ENCODE results near the gene FAM177B.
"Not testable (repeated sequence)": the region's sequence is repeated elsewhere in the genome, so short reads cannot be mapped to it uniquely, and the experiment has no call there.

FAM177B gene

DNA sequence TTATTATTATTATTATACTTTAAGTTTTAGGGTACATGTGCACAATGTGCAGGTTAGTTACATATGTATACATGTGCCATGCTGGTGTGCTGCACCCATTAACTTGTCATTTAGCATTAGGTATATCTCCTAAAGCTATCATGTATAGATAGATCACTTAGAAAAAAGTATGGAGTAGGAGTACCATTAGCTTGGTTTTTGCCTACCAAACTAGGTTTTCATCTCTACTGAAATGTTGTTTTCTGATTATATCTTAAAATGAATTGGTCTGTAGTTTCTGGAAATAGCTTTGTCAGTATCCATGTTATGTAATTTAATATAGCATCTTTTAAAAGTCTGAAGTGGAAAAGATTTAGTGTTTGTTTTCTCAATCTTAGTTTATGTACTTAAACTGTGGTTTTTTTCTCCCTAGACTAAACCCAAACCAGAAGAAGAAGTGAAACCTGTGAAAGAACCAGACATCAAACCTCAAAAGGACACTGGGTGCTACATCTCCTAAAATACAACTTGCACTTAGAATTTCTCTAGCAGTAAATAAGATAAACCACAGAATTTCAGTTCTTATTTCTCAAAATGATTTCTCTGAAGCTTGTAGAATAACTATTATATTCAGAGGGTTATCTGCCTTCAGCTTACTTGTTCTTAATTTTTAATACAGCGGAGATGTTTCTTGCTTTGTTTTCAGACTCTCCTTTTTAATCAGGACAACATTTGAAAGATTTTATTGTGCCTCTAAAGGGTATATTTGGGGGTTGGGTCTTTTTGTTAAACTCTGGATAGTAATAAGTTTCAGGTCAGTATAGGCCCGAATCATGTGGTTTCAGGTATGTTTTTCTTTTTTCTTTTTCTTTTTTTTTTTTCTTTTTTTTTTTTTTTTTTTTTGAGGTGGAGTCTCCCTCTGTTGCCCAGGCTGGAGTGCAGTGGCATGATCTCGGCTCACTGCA lies 4.5 kb upstream of the FAM177B start:
- H3K4me3 ChIP-seq (ENCODE audit: low read depth, low read length): no peak overlapping the region
- DNase-seq (ENCODE audit: low read depth, low spot score): no peak
- ChIA-PET CTCF (interaction anchor here (0.9 to 1.7 kb wide), 3 partner anchors 11 to 391 kb away, joined by 3 to 5 read pairs (median 3); no protein-coding TSS in a partner anchor), POLR2A (no interaction called here)
- TF ChIP-seq, protein P1, sequence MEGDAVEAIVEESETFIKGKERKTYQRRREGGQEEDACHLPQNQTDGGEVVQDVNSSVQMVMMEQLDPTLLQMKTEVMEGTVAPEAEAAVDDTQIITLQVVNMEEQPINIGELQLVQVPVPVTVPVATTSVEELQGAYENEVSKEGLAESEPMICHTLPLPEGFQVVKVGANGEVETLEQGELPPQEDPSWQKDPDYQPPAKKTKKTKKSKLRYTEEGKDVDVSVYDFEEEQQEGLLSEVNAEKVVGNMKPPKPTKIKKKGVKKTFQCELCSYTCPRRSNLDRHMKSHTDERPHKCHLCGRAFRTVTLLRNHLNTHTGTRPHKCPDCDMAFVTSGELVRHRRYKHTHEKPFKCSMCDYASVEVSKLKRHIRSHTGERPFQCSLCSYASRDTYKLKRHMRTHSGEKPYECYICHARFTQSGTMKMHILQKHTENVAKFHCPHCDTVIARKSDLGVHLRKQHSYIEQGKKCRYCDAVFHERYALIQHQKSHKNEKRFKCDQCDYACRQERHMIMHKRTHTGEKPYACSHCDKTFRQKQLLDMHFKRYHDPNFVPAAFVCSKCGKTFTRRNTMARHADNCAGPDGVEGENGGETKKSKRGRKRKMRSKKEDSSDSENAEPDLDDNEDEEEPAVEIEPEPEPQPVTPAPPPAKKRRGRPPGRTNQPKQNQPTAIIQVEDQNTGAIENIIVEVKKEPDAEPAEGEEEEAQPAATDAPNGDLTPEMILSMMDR (IDR thresholded peaks at IDR 0.05; ENCODE audit: insufficient read depth, low read length, missing control alignments): no peak

DNA sequence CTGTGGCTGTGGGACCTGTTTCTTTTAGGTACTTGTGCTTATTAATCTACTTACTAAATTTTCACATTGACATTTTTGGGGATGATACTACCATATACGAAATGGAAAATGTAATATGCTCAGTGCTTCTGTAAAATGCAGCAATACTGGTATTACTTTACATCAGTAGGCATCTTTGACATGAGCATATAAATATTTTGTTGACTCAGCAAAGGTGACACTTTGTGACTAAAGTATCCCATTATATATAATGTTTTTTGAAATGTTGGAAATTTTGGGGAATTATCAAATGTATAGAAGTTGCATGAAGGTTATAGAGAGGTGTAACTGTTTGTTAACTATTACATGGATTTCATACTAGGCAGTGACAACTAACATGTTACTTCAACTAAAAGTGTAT lies 2.3 kb upstream of the FAM177B start:
- ChIA-PET POLR2A (no interaction called here), CTCF (interaction anchor here (2.9 to 3.2 kb wide), 2 partner anchors 347 to 352 kb away, joined by 12 to 16 read pairs; no protein-coding TSS in a partner anchor)
- H3K4me3 ChIP-seq (ENCODE audit: low read depth, low read length): no peak overlapping the region
- DNase-seq (ENCODE audit: low read depth, low spot score): no peak
- TF ChIP-seq, protein P1 (IDR thresholded peaks at IDR 0.05; ENCODE audit: insufficient read depth, low read length, missing control alignments): no peak

DNA sequence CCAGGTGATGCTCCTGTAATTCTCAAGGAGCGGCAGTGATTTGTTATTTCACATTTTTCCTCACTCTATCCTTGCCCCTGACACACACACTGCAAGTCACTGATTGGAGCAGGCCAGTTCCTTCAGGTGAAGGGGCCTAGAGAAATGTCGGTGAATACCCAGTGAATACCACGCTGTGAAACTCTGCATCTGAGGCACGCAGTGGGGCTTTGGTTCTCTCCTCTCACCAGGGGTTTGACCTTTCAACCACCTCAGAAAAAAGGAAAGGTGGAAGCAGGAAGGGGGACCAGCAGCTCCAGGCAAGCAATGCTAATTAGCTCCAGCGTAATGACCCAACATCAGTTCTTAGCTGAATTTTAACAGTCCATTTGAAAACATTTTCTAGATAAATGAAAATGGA lies 532 bp upstream of the FAM177B start:
- TF ChIP-seq, protein P1 (IDR thresholded peaks at IDR 0.05; ENCODE audit: insufficient read depth, low read length, missing control alignments): no peak
- ChIA-PET CTCF (interaction anchor here (0.9 to 3.2 kb wide), 11 partner anchors 9 to 947 kb away, joined by 3 to 16 read pairs (median 7); no protein-coding TSS in a partner anchor), POLR2A (interaction anchor here (1.2 kb wide), 1 partner anchor 9 kb away, joined by 3 read pairs; no protein-coding TSS in a partner anchor)
- no peak overlapping the region for H3K4me3 ChIP-seq (ENCODE audit: low read depth, low read length)
- DNase-seq (ENCODE audit: low read depth, low spot score): no peak

DNA sequence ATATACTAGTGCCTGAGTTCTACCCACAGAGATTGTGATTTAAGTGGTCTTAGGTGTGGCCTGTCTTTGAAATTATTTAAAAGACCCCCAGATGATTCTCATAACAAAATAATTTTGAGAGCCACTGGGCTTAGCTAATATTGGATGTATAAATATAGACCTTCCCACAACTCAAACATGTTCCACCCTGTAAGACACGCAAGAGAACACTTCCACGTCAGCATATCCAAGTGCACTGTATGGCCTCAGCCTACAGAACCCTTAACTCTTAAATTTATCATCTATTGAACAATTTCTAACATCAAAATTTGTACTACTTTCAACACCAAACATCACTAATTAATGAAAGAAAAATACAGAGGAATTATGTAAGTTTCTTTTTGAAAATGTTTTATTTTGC lies 2.5 kb downstream of the FAM177B start:
- no peak for DNase-seq (ENCODE audit: low read depth, low spot score)
- TF ChIP-seq, protein P1 (IDR thresholded peaks at IDR 0.05; ENCODE audit: insufficient read depth, low read length, missing control alignments): no peak
- ChIA-PET POLR2A (interaction anchor here (1.3 kb wide), 1 partner anchor 26 kb away, joined by 3 read pairs; no protein-coding TSS in a partner anchor), CTCF (interaction anchor here (0.9 to 1.9 kb wide), 13 partner anchors 10 to 390 kb away, joined by 3 to 27 read pairs (median 4); no protein-coding TSS in a partner anchor)
- H3K4me3 ChIP-seq (ENCODE audit: low read depth, low read length): no peak overlapping the region

DNA sequence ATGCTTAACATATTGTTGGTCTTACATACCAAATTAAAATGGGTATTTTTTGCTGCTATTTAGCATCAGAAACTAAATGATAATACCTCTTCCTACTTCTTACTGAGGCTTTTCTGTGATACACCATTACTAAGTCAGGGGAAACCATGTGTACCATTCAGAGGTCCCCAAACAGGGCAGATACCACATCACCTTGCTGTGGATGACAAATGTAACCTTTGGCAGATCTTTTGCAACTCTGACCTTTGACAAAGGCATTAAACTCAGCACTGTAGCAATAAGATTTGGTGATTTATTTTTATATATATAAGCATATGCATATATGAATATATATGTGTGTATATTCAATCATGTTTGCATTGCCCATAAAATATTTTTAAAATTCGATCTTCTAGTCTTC lies 2.9 kb downstream of the FAM177B start:
- DNase-seq (ENCODE audit: low read depth, low spot score): no peak
- TF ChIP-seq, protein P1 (IDR thresholded peaks at IDR 0.05; ENCODE audit: insufficient read depth, low read length, missing control alignments): no peak
- ChIA-PET POLR2A (no interaction called here), CTCF (interaction anchor here (0.8 to 1.9 kb wide), 8 partner anchors 11 to 390 kb away, joined by 3 to 27 read pairs (median 4); no protein-coding TSS in a partner anchor)
- no peak overlapping the region for H3K4me3 ChIP-seq (ENCODE audit: low read depth, low read length)

DNA sequence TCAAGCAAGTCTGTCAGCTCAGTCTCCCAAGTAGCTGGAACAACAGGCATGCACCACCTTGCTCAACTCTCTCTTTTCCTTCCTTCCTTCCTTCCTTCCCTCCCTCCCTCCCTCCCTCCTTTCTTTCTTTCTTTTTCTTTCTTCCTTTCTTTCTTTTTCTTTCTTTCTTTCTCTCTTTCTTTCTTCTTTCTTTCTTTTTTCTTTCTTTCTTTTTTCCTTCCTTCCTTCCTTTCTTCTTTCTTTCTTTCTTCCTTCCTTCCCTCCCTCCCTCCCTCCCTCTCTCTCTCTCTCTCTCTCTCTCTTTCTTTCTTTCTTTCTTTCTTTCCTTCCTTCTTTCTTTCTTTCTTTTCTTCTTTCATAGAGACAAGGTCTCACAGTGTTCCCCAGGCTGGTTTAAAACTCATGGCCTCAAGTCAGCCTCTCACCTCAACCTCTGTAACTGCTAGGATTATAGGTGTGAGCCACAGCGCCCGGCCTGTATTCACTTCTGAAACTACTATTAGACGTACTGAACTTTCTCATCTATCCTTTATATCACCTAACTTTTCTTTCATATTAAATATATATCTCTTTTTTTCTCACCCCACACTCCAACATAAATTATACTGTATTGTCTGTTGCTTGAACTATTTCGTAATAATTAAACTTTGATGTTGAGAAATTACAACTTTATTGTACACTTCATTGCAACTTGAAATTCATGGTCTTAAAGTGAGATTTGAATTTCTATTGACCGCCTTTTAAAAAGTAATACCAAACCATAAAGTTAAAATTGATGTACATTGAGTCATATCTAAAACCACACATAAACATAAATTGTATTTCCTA lies 4.8 kb downstream of the FAM177B start:
- CTCF ChIA-PET: interaction anchor here (1.2 to 3.3 kb wide), 3 partner anchors 9 to 348 kb away, joined by 6 to 17 read pairs (median 9); no protein-coding TSS in a partner anchor
- not testable (repeated sequence) for DNase-seq (ENCODE audit: low read depth, low spot score); H3K4me3 ChIP-seq (ENCODE audit: low read depth, low read length)
- POLR2A ChIA-PET: interaction anchor here (0.7 kb wide), 1 partner anchor 75 kb away, joined by 3 read pairs; no protein-coding TSS in a partner anchor
